Naive thymus-derived CD8-positive, alpha-beta T cell (primary cell): ENCODE measurements around the gene SLC2A9. TPM values are rescaled to one million over a fixed set of nuclear protein-coding genes. Genes with fewer than 3 reads are reported as not detected.

Experiments used
- ATAC-seq, 2 donors: fragments of 150-1000 bp; cut with Tn5 transposase in 1 of 2; sonication (Bioruptor Pico), chemical (Tn5 transposase) in 1 of 2; 1 replicate in 1 of 2; 2 replicates in 1 of 2; pipeline ENCODE4 v1.10.0; 2021; ENCODE audit warnings: mild to moderate bottlenecking in 2 of 2, moderate library complexity in 2 of 2
- POLR2A ChIA-PET: fragments of 350-600 bp; sonication (Branson Sonifier 250); formaldehyde crosslinking; loops from one replicate; lab custom pipeline; 2021; ENCODE audit warnings: antibody characterized with exemption; lab: Charles Lee
- DNase-seq, 10 donors: peaks; one replicate each; pipeline versions ENCODE4 v3.0.0 to v3.0.0-alpha.2; 2020 to 2022
- H3K27ac Mint-ChIP-seq, 10 donors: one replicate each; pipeline ENCODE4 v1.8.0; 2020 to 2022; ENCODE audit warnings: mild to moderate bottlenecking in 10 of 10, mixed read lengths in 10 of 10, moderate library complexity in 4 of 10, inconsistent platforms in 1 of 10
- H3K27me3 Mint-ChIP-seq, 5 donors: one replicate each; pipeline ENCODE4 v1.8.0; 2021 to 2022; ENCODE audit warnings: mixed read lengths in 5 of 5
- H3K36me3 Mint-ChIP-seq, 3 donors: one replicate each; pipeline ENCODE4 v1.8.0; 2020 to 2022; ENCODE audit warnings: mixed read lengths in 3 of 3, mild to moderate bottlenecking in 2 of 3, inconsistent platforms in 1 of 3
- H3K4me1 Mint-ChIP-seq, 4 donors: one replicate each; pipeline ENCODE4 v1.8.0; 2021 to 2022; ENCODE audit warnings: mixed read lengths in 4 of 4
- H3K4me3 Mint-ChIP-seq, 10 donors: one replicate each; pipeline ENCODE4 v1.8.0; 2020 to 2022; ENCODE audit warnings: mild to moderate bottlenecking in 10 of 10, mixed read lengths in 10 of 10, moderate library complexity in 6 of 10, inconsistent platforms in 1 of 10
- H3K9me3 Mint-ChIP-seq, 9 donors: one replicate each; pipeline ENCODE4 v1.8.0; 2020 to 2022; ENCODE audit warnings: mixed read lengths in 9 of 9, mild to moderate bottlenecking in 3 of 9, inconsistent platforms in 1 of 9, moderate library complexity in 1 of 9
- polyA plus RNA-seq, 3 donors: library from polyadenylated mRNA; unstranded; fragments of 300-500 nt; fragmentation: Illumina TruSeq; gene quantifications; one replicate each; pipeline ENCODE4 v1.2.3, GENCODE V29; 2021
- total RNA-seq, 8 experiments: library from RNA in 2 of 8; stranded (reverse) in 2 of 8; gene quantifications; one replicate each; pipeline ENCODE4 v1.2.3 and lab custom pipeline; 2021 to 2026

Gene SLC2A9
- total and polyA plus RNA-seq, 5 experiments from 2014 or later, result 0.37 to 3.4 (median 1.9) TPM; not detected in 1

GRCh38 chr4:9782136-9782436 lies 239.2 kb downstream of the SLC2A9 start:
- H3K36me3 Mint-ChIP-seq, result peaks cover 0 to 3% (median 0%) of the 10 kb centered on the region in 3 donors
- POLR2A ChIA-PET, result no interaction called here
- peaks cover 23 to 61% (median 49%) of the 10 kb centered on the region in 5 donors for H3K27me3 Mint-ChIP-seq
- DNase-seq (no peak), ATAC-seq (no peak)
- H3K4me1 Mint-ChIP-seq, result no peaks in the 10 kb centered on the region
- no peak overlapping the region for H3K4me3 Mint-ChIP-seq
- H3K27ac Mint-ChIP-seq, result no peak overlapping the region
- peaks cover 0 to 2% (median 0%) of the 10 kb centered on the region in 9 donors for H3K9me3 Mint-ChIP-seq

GRCh38 chr4:9781343-9782135 lies 239.8 kb downstream of the SLC2A9 start, which contains the start of gene DRD5:
Gene DRD5, plus strand, starts transcription at chr4:9781634. Its CDS starts 396 bp downstream, at chr4:9782030.
- Mint-ChIP-seq H3K4me3 (no peak within 1 kb of the TSS), H3K36me3 (peaks cover 0 to 3% (median 0%) of the 10 kb centered on the region in 3 donors), H3K9me3 (peaks cover 0 to 2% (median 0%) of the 10 kb centered on the region in 9 donors), H3K27me3 (peaks cover 23 to 61% (median 49%) of the 10 kb centered on the region in 5 donors), H3K4me1 (no peaks in the 10 kb centered on the region), H3K27ac (no peak within 1 kb of the TSS)
- ATAC-seq (no peak), DNase-seq (no peak)
- POLR2A ChIA-PET, result no interaction called here

Other genes with a start within 250 kb of the SLC2A9 start
- not detected for gene DRD5, start 239.9 kb downstream of the SLC2A9 start, total RNA-seq
- not detected for gene DRD5, start 239.9 kb downstream of the SLC2A9 start, polyA plus RNA-seq
- gene WDR1, start 95.3 kb upstream of the SLC2A9 start, total RNA-seq, result 100 to 1,000 TPM; 295 to 300 TPM
- gene WDR1, start 95.3 kb upstream of the SLC2A9 start, polyA plus RNA-seq, result 100 to 1,000 TPM; 304 to 378 (median 322) TPM